Parathyroid adenoma (tissue), 2 donors: ENCODE data around the gene NECTIN1.

Experiments
- H2AFZ ChIP-seq: fragments of 300-600 bp; sonication (generic); one replicate; pipeline ENCODE4 v1.7.0; 2017; ENCODE audit warnings: antibody characterized with exemption, mild to moderate bottlenecking
- H3K27ac ChIP-seq: fragments of 300-600 bp; sonication (generic); one replicate; pipeline ENCODE4 v1.7.0; 2017
- H3K27me3 ChIP-seq: fragments of 300-600 bp; sonication (generic); one replicate; pipeline ENCODE4 v1.7.0; 2017; ENCODE audit warnings: low read length; ENCODE audit not compliant: control insufficient read depth, insufficient read depth
- H3K36me3 ChIP-seq: fragments of 300-600 bp; sonication (generic); one replicate; pipeline ENCODE4 v1.7.0; 2017; ENCODE audit warnings: low read length; ENCODE audit not compliant: control insufficient read depth, insufficient read depth
- H3K4me1 ChIP-seq: fragments of 300-600 bp; sonication (generic); one replicate; pipeline ENCODE4 v1.7.0; 2017; ENCODE audit warnings: control low read depth
- H3K4me2 ChIP-seq: fragments of 300-600 bp; sonication (generic); one replicate; pipeline ENCODE4 v1.7.0; 2017; ENCODE audit warnings: low read length
- H3K4me3 ChIP-seq: fragments of 300-600 bp; sonication (generic); one replicate; pipeline ENCODE4 v1.7.0; 2017; ENCODE audit warnings: low read depth, low read length
- H3K79me2 ChIP-seq: fragments of 300-600 bp; sonication (generic); one replicate; pipeline ENCODE4 v1.7.0; 2017; ENCODE audit warnings: control low read depth
- H3K9ac ChIP-seq: fragments of 300-600 bp; sonication (generic); one replicate; pipeline ENCODE4 v1.7.0; 2017; ENCODE audit warnings: mild to moderate bottlenecking
- H3K9me3 ChIP-seq: fragments of 300-600 bp; sonication (generic); one replicate; pipeline ENCODE4 v1.7.0; 2017; ENCODE audit warnings: low read length; ENCODE audit not compliant: control insufficient read depth
- TF ChIP-seq, protein P1 (sequence below): fragments of 300-600 bp; sonication (generic); IDR thresholded peaks from one replicate; pipeline ENCODE4 v1.7.0; 2017; ENCODE audit warnings: antibody characterized with exemption, mild to moderate bottlenecking
- donor health status: primary hyperparathyroidism.

Gene NECTIN1

GRCh38 chr11:119671561-119672015 is 57.4 kb downstream of the NECTIN1 start:
- Histone ChIP-seq H3K36me3 (no peaks in the 10 kb centered on the region), H3K4me2 (no peak overlapping the region), H3K9me3 (no peaks in the 10 kb centered on the region), H3K27ac (no peak overlapping the region), H2AFZ (no peak overlapping the region), H3K9ac (no peak overlapping the region), H3K79me2 (no peaks in the 10 kb centered on the region), H3K27me3 (no peaks in the 10 kb centered on the region), H3K4me1 (no peaks in the 10 kb centered on the region), H3K4me3 (no peak overlapping the region)
- TF ChIP-seq, protein P1, sequence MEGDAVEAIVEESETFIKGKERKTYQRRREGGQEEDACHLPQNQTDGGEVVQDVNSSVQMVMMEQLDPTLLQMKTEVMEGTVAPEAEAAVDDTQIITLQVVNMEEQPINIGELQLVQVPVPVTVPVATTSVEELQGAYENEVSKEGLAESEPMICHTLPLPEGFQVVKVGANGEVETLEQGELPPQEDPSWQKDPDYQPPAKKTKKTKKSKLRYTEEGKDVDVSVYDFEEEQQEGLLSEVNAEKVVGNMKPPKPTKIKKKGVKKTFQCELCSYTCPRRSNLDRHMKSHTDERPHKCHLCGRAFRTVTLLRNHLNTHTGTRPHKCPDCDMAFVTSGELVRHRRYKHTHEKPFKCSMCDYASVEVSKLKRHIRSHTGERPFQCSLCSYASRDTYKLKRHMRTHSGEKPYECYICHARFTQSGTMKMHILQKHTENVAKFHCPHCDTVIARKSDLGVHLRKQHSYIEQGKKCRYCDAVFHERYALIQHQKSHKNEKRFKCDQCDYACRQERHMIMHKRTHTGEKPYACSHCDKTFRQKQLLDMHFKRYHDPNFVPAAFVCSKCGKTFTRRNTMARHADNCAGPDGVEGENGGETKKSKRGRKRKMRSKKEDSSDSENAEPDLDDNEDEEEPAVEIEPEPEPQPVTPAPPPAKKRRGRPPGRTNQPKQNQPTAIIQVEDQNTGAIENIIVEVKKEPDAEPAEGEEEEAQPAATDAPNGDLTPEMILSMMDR, result no peak

- H3K27me3 ChIP-seq, result no peaks in the 10 kb centered on the region
- TF ChIP-seq, protein P1, result no peak
- no peak overlapping the region for H3K27ac ChIP-seq
Measured at GRCh38 chr11:119671051-119671450, 57.9 kb downstream of the NECTIN1 start.

DNA sequence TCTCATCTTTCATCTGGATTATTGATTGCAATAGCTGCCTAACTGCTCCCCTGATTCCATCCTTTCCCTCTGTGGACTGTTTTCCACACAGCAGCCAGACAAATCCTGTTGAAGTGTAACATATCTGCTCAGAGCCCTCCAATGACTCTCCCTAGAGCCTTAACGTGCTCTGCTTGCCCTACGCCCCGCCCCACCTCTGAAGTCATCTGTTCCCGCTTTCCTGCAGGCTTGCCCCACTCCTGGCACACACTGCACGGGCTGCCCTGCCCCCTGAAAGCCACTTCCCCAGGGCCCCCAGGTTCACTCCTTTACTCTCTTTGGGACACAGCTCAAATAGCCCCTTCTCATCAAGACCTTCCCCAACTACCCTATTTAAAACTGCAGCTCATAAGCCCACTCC is 59.5 kb downstream of the NECTIN1 start:
- no peak overlapping the region for H3K27ac ChIP-seq
- no peak overlapping the region for H3K4me2 ChIP-seq
- TF ChIP-seq, protein P1, result no peak
- no peaks in the 10 kb centered on the region for H3K4me1 ChIP-seq
- no peaks in the 10 kb centered on the region for H3K36me3 ChIP-seq
- no peak overlapping the region for H3K4me3 ChIP-seq
- H3K79me2 ChIP-seq, result no peaks in the 10 kb centered on the region
- no peak overlapping the region for H3K9ac ChIP-seq
- H2AFZ ChIP-seq, result no peak overlapping the region
- H3K9me3 ChIP-seq, result no peaks in the 10 kb centered on the region
- H3K27me3 ChIP-seq, result no peaks in the 10 kb centered on the region

More at GRCh38 chr11:119671051-119671450, 57.9 kb downstream of the NECTIN1 start:
- H3K9ac ChIP-seq, result no peak overlapping the region
- H2AFZ ChIP-seq, result no peak overlapping the region
- H3K4me3 ChIP-seq, result no peak overlapping the region
- no peaks in the 10 kb centered on the region for H3K4me1 ChIP-seq
- no peaks in the 10 kb centered on the region for H3K36me3 ChIP-seq
- no peak overlapping the region for H3K4me2 ChIP-seq
- no peaks in the 10 kb centered on the region for H3K9me3 ChIP-seq
- no peaks in the 10 kb centered on the region for H3K79me2 ChIP-seq

DNA sequence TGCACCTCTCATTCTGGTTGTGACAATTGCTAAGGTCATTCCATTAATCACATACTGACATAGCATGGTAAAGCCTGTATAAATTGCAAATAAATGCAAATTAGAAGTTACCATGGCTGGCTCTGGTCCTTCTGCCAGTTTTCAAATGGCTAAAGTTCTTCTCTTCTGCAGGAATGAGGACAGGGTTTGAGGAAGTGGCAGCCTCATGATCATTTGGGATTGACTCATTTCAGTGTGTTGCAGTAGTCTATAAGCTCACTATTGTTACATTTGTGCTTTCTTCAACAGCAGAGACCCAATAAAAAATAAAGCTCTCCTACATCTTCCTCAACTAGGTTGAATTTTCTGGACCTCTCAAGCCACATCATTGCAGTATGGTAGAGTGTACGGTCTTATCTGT is 60.3 kb downstream of the NECTIN1 start:
- Histone ChIP-seq H3K9me3 (no peaks in the 10 kb centered on the region), H3K79me2 (no peaks in the 10 kb centered on the region), H3K27ac (no peak overlapping the region), H3K4me1 (no peaks in the 10 kb centered on the region), H2AFZ (no peak overlapping the region), H3K27me3 (no peaks in the 10 kb centered on the region), H3K4me2 (no peak overlapping the region), H3K4me3 (no peak overlapping the region), H3K36me3 (no peaks in the 10 kb centered on the region), H3K9ac (no peak overlapping the region)
- TF ChIP-seq, protein P1, result no peak

- TF ChIP-seq, protein P1, result peak; percentile 76
- Histone ChIP-seq H3K9ac (no peak overlapping the region), H3K79me2 (no peaks in the 10 kb centered on the region), H3K4me2 (no peak overlapping the region), H3K27me3 (no peaks in the 10 kb centered on the region), H3K27ac (no peak overlapping the region), H3K36me3 (no peaks in the 10 kb centered on the region), H3K4me3 (no peak overlapping the region), H3K4me1 (no peaks in the 10 kb centered on the region), H2AFZ (no peak overlapping the region), H3K9me3 (no peaks in the 10 kb centered on the region)
Measured at GRCh38 chr11:119666463-119667131, 62.4 kb downstream of the NECTIN1 start.
